Memory B cell (primary cell): ENCODE data around the gene TIAM2.

ENCODE experiments used
- ATAC-seq: fragments of 150-1000 bp; cut with Tn5 transposase; 2 replicates; pipeline ENCODE4 v1.10.0; 2021; ENCODE audit warnings: low read depth, mild to moderate bottlenecking, moderate library complexity
- DNase-seq, 2 donors: peaks; one replicate each; pipeline ENCODE4 v3.0.0; 2022; ENCODE audit warnings: low spot score in 2 of 2
- H3K27ac Mint-ChIP-seq: one replicate; pipeline ENCODE4 v1.8.0; 2022; ENCODE audit warnings: mild to moderate bottlenecking, moderate library complexity, mixed read lengths
- H3K27me3 Mint-ChIP-seq: one replicate; pipeline ENCODE4 v1.8.0; 2022; ENCODE audit warnings: mixed read lengths
- H3K36me3 Mint-ChIP-seq: one replicate; pipeline ENCODE4 v1.8.0; 2022; ENCODE audit warnings: mild to moderate bottlenecking, mixed read lengths
- H3K4me1 Mint-ChIP-seq: one replicate; pipeline ENCODE4 v1.8.0; 2022; ENCODE audit warnings: mixed read lengths
- H3K4me3 Mint-ChIP-seq: one replicate; pipeline ENCODE4 v1.8.0; 2022; ENCODE audit warnings: mild to moderate bottlenecking, moderate library complexity, mixed read lengths
- H3K9me3 Mint-ChIP-seq: one replicate; pipeline ENCODE4 v1.8.0; 2022; ENCODE audit warnings: mixed read lengths

The TIAM2 gene

DNA sequence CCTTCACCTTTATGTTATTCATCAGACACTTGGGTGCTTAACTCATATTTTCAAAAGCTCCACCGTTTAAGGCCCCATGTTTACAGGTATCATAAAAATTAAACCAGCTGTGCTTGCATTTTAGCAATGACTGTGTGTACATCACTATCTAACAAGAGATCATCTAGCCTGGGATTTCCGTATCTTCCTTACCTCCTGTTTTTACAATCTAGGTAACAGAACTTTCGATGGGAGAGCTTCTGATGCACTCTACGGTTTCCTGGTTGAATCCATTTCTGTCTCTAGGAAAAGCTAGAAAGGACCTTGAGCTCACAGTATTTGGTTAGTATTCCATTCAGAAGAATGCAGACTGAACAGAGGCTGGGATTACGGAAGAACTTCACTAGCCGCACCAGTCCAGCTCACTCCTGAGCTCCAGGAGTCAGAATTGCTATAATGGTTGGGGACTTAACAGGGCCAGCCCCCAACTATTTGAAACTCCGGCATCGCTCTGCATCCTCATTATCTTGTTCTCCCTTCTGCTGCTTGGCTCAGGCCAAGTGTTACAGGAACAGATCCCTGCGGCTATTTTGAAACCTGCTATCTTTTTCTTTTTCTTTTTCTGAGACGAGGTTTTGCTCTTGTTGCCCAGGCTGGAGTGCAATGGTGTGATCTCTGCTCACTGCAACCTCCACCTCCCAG, 255.7 kb downstream of the TIAM2 start:
- Mint-ChIP-seq H3K36me3 (peaks cover 8% of the 10 kb centered on the region), H3K4me1 (peaks cover 5% of the 10 kb centered on the region), H3K27ac (peak overlapping the region; percentile 55), H3K27me3 (no peaks in the 10 kb centered on the region), H3K9me3 (no peaks in the 10 kb centered on the region), H3K4me3 (no peak overlapping the region)
- DNase-seq, result no peak
- no peak for ATAC-seq

DNA sequence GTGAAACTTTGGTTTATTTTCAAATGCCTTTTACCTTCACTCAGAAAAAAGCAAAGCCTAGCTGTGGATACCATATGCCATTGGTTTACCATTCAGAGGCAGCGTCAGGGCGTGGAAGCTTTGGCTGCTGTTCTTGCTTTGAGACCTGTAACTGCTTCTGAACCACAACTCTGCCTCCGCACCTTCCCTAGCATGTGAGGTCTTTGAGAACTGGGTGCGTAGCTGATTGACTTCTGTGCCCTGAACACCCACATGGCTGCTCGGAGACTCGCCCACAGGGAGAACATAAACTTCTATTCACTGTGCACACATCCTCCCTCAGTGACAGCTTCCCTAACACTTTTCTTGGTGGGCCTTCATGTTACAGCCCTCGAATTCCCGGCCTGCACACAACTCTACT, 257.5 kb downstream of the TIAM2 start:
- peaks cover 10% of the 10 kb centered on the region for H3K36me3 Mint-ChIP-seq
- H3K4me1 Mint-ChIP-seq, result peaks cover 5% of the 10 kb centered on the region
- ATAC-seq (no peak), DNase-seq (no peak)
- H3K27ac Mint-ChIP-seq, result no peak overlapping the region
- no peaks in the 10 kb centered on the region for H3K9me3 Mint-ChIP-seq
- H3K4me3 Mint-ChIP-seq, result no peak overlapping the region
- H3K27me3 Mint-ChIP-seq, result no peaks in the 10 kb centered on the region

DNA sequence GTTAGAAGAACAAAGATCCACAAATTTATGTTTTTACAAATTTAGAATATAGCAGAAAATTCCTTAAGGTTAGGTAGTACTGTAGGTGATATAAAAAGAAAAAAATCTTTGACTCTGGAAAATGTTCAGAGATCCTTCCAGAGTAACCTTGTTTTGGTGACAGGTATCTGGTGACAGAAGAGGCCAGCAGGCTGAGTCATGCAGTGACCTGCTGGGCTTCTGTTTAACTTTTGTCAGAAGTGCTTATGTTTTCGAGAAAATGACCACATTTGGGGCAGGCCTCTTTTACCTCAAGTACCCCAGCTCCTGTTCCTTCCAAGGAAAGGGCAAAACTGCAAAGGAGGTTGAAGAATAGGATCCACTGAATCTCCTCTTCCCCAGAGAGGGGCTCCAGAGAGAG, 258.2 kb downstream of the TIAM2 start:
- Mint-ChIP-seq H3K9me3 (no peaks in the 10 kb centered on the region), H3K4me1 (peaks cover 3% of the 10 kb centered on the region), H3K27me3 (no peaks in the 10 kb centered on the region), H3K36me3 (peaks cover 13% of the 10 kb centered on the region), H3K4me3 (no peak overlapping the region), H3K27ac (no peak overlapping the region)
- DNase-seq (no peak), ATAC-seq (no peak)

DNA sequence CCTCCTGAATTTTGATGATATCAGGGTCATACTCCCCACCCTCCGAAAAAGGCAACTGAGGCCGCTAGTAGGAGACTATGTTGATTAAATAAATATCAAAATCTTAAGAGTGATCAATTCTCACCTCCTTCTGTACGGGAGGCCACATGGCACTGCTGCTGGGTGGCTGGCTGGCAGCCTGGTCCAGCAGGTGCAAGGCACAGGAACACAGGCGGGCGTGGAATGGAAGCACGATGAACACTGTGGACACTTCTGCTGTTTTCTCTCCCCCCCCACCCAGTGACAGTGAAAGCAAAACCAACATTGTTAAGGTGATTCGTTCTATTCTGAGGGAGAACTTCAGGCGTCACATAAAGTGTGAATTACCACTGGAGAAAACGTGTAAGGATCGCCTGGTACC, 259.0 kb downstream of the TIAM2 start:
- H3K4me1 Mint-ChIP-seq, result no peaks in the 10 kb centered on the region
- no peak overlapping the region for H3K4me3 Mint-ChIP-seq
- H3K36me3 Mint-ChIP-seq, result peaks cover 13% of the 10 kb centered on the region
- ATAC-seq (no peak), DNase-seq (no peak)
- no peaks in the 10 kb centered on the region for H3K27me3 Mint-ChIP-seq
- H3K9me3 Mint-ChIP-seq, result no peaks in the 10 kb centered on the region
- H3K27ac Mint-ChIP-seq, result peak overlapping the region; percentile 20

DNA sequence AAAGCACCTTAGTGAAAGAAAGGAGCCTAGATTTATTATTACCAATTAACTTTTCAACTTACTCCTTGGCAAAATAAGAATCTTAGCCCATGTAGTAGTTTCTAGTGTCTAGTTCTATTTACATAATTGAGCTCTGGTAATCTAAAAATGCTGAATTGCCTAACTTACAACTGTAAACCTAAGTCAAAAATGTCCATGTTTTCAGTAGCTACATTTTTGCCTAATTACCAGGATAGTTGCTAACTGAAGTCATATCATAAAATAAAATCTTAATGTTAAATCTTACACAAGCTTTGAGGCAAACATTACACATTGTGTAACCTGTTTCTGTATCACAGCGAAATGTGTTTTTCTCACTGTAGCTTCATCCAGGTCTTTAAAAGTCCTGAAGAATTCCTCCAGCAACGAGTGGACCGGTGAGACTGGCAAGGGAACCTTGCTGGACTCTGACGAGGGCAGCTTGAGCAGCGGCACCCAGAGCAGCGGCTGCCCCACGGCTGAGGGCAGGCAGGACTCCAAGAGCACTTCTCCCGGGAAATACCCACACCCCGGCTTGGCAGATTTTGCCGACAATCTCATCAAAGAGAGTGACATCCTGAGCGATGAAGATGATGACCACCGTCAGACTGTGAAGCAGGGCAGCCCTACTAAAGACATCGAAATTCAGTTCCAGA, 261.1 kb downstream of the TIAM2 start:
- ATAC-seq, result no peak

DNA sequence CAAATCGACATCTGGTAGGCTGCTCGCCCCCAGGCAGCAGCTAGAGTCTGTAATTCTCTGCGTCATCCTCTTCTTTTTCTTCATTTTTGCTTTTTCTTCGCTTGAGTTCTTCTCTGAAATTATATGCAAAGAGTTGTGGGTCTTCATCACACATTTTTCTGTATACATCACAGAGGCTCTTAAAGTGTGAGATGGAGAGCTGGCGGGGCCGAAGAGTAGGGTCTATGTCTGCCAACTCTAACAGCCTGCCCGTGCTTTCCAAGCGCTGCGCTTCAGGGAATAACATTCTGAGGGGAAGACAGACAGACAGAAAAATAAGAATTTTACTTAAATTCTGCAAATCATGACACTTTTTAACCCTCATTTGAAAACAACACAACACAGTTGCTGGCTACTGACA, 262.7 kb downstream of the TIAM2 start:
- no peak for ATAC-seq
- Mint-ChIP-seq H3K27ac (no peak overlapping the region), H3K27me3 (no peaks in the 10 kb centered on the region), H3K9me3 (no peaks in the 10 kb centered on the region), H3K4me1 (peaks cover 7% of the 10 kb centered on the region), H3K4me3 (no peak overlapping the region), H3K36me3 (peaks cover 14% of the 10 kb centered on the region)
- no peak for DNase-seq

More for the DNA sequence above, 261.1 kb downstream of the TIAM2 start:
- H3K4me3 Mint-ChIP-seq, result no peak overlapping the region
- H3K36me3 Mint-ChIP-seq, result peaks cover 13% of the 10 kb centered on the region
- no peaks in the 10 kb centered on the region for H3K9me3 Mint-ChIP-seq
- no peak for DNase-seq
- H3K27ac Mint-ChIP-seq, result no peak overlapping the region
- H3K27me3 Mint-ChIP-seq, result no peaks in the 10 kb centered on the region
- H3K4me1 Mint-ChIP-seq, result no peaks in the 10 kb centered on the region

DNA sequence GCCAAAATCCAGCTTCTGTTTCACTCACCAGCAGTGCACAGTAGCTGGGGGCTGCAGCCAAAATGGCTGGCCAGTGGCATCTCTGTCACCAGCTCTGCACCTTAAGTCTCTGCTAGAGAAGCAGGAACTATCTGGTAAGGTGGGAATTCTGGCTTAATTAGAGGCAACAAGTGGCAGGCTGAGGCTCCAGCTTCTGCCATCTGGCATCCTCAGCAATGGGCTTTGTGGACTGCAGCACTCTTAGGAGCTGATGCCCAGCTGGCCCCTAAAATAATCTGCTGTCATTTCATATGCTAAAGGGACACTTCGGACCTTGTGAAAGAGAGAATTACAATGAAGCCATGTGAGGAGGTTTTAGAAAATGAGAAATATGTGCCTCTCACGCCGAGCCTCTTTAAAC, 264.1 kb downstream of the TIAM2 start:
- Mint-ChIP-seq H3K4me1 (peaks cover 7% of the 10 kb centered on the region), H3K4me3 (no peak overlapping the region), H3K27ac (no peak overlapping the region), H3K9me3 (no peaks in the 10 kb centered on the region), H3K36me3 (peaks cover 19% of the 10 kb centered on the region), H3K27me3 (no peaks in the 10 kb centered on the region)
- ATAC-seq (no peak), DNase-seq (no peak)

DNA sequence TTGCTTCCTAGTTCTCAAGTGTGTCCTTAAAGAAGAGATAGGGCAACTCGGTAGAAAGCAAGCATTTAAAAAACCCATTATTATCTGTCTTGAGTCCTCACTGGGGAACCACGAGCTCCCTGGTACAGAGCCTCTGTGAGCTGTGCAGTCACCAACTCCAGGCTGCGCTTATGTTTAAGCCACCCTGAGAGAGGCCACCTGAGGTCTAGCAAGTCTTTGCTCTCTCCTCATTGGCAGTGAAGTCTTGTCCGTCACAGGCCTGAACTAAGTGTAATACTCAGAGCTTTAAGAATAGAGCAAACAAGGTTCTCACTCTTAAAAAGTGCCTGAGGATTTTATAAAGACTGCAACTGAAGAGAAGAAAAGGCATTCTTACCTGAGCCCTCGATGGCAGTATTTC, 264.8 kb downstream of the TIAM2 start:
- H3K27me3 Mint-ChIP-seq, result no peaks in the 10 kb centered on the region
- DNase-seq (no peak), ATAC-seq (no peak)
- H3K27ac Mint-ChIP-seq, result no peak overlapping the region
- peaks cover 10% of the 10 kb centered on the region for H3K4me1 Mint-ChIP-seq
- no peaks in the 10 kb centered on the region for H3K9me3 Mint-ChIP-seq
- peaks cover 19% of the 10 kb centered on the region for H3K36me3 Mint-ChIP-seq
- no peak overlapping the region for H3K4me3 Mint-ChIP-seq

DNA sequence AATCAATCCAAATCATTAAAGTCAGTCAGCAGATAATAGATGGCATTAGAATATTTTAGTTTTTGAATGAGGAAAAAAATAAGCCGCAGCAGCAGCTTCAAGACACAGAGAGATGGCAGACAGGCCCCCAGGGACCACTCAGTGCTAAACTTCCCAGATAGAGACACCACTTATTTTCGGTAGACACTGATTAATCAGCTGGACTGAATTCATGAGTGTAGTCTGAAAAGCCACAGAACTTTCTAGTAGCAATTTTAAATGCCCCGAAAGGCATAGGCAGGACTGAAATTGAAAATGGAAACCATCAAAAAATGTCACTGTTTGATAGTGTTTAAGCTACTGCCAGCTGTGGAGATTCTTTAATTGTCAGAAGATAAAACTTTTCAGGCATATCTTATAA, 265.6 kb downstream of the TIAM2 start:
- Mint-ChIP-seq H3K27ac (peak overlapping the region; percentile 31), H3K9me3 (no peaks in the 10 kb centered on the region), H3K4me3 (no peak overlapping the region), H3K27me3 (no peaks in the 10 kb centered on the region), H3K36me3 (peaks cover 17% of the 10 kb centered on the region), H3K4me1 (peaks cover 10% of the 10 kb centered on the region)
- ATAC-seq (no peak), DNase-seq (no peak)

DNA sequence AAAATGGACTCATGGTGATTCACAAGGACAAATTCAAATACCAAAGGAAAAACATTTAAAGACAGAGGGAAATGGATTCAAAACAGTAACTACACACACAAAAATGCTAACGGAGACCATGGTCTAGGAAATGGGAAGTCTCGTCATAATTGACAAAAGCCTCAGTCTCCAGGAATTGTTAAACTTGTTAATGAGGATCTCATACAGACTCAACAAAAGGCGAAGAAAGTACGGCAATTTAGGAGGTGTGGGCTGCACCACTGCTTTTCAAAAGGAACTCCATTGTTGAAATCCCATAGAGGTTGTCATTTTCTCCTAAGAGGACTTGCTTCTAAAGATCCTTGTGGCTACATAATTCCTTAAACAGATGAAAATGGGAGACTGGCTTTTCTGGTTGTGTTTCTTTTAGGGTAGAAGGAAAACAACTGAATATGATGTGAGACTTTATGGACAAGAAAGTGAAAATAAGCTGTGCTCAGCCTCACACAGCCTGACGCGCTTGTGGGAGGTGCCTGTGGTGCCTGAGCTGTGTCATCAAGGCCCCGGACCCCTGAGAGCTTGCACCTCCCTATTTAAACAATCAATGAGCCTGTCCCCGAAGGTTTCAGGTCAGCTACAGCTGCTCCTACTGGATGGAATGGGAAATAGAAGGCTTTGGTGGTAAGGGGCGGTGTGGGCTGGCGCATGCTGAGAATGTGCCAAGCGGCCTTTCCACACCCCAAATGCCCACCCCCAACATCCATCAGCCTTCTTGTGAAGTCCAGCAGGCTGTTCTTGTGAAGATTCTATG, 266.2 kb downstream of the TIAM2 start:
- H3K27ac Mint-ChIP-seq, result peak overlapping the region; percentile 37
- ATAC-seq (no peak), DNase-seq (no peak)
- H3K4me3 Mint-ChIP-seq, result no peak overlapping the region
- no peaks in the 10 kb centered on the region for H3K9me3 Mint-ChIP-seq
- H3K4me1 Mint-ChIP-seq, result peaks cover 10% of the 10 kb centered on the region
- peaks cover 17% of the 10 kb centered on the region for H3K36me3 Mint-ChIP-seq
- H3K27me3 Mint-ChIP-seq, result no peaks in the 10 kb centered on the region

DNA sequence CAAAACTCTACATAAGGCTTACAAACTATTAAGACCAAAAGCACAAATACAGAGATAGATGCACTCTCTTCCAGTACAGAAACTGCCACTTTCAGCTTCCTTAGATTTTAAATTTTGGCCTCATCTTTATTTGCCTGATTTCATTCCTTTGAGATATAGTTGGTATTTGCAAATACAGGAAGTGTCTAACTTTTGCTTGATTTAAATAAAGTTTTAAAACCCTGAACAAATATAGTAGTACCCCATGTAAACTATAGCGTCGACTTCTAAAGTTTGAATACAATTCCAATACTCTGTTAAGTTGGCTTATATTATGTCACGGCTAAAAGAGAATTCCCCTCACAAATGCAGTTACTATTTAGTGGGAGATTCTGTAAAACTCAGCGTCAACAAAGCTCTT, 267.5 kb downstream of the TIAM2 start:
- ATAC-seq (no peak), DNase-seq (no peak)
- Mint-ChIP-seq H3K9me3 (no peaks in the 10 kb centered on the region), H3K4me1 (peaks cover 10% of the 10 kb centered on the region), H3K36me3 (peaks cover 17% of the 10 kb centered on the region), H3K27me3 (no peaks in the 10 kb centered on the region), H3K27ac (peak overlapping the region; percentile 37), H3K4me3 (no peak overlapping the region)

DNA sequence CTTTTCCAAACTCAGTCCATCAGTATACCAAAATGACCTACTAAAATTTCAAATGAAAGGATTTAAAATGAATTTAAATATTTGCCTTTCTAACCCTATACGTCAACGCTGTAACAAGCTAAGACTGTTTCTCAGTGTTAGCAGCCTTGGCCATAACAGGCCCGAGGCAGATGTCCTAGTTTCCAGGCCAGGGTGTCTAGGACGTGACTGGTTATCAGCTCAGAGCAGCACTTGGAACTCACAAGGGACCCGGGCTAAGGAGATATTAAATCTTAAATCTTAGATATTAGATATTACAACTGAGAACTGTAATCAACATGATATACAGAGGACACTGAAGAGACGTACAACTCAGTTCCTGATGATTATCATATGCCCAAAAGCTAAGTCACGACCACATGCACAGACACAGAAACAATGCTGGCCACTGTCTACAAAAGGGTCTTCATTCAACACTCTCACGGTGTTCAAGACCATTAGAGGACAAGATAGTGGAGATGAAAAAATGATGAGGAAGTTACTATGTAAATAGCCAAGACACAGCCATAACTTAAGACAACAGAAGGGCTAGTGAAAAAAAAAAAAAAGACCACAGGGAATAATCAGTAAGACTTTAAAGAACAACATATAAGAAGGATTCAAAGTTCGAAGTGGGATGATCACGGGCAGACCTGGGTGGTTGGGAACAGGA, 268.4 kb downstream of the TIAM2 start, which contains the start of gene CLDN20:
Gene CLDN20 (plus strand): TSS at position 641 of the 691 bp plus-strand sequence. CDS start 11,707 bp downstream, outside the sequence.
- Mint-ChIP-seq H3K9me3 (no peaks in the 10 kb centered on the region), H3K27me3 (no peaks in the 10 kb centered on the region), H3K36me3 (peaks cover 17% of the 10 kb centered on the region), H3K27ac (peak within 1 kb of the TSS; percentile 58), H3K4me3 (no peak within 1 kb of the TSS), H3K4me1 (peaks cover 12% of the 10 kb centered on the region)
- ATAC-seq (no peak), DNase-seq (no peak)

DNA sequence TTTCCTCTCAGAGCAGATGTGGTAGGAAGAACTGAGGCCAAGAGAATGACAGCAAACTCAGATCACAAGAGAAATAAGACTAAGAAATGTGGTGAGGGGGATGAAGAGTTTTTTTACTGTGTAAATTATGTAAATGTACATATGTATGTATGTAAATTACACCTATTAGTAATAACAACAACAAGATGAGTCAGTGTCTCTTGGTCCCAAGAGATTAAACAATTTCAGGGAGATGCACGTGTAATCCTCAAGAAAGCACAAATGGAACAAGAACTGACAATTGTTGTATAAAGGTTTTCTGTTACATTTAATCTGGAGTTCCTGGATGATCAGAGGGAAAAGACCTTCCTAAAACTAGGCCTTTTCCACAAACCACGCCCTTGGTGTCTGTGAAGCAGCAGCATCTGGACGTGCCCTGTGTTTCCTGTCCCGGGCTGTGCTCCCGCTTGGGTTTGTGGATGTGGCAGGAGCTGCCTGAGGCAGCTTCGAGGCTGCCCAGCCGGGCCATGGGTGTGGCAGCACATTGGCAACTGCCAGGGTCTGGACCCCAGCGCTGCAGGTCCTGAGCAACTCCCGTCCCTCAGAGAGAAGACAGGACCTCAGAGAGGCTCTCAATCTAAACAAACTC, 269.7 kb downstream of the TIAM2 start:
- no peak overlapping the region for H3K4me3 Mint-ChIP-seq
- DNase-seq, result no peak
- no peaks in the 10 kb centered on the region for H3K9me3 Mint-ChIP-seq
- ATAC-seq, result no peak
- peak overlapping the region; percentile 40 for H3K27ac Mint-ChIP-seq
- H3K27me3 Mint-ChIP-seq, result no peaks in the 10 kb centered on the region
- peaks cover 18% of the 10 kb centered on the region for H3K36me3 Mint-ChIP-seq
- H3K4me1 Mint-ChIP-seq, result peaks cover 12% of the 10 kb centered on the region
